Eye (tissue), 1 donor: ENCODE results near the gene SIK3.
"Not testable (repeated sequence)": the region's sequence is repeated elsewhere in the genome, so short reads cannot be mapped to it uniquely, and the experiment has no call there.

Experiments
- DNase-seq: peaks from one replicate; pipeline ENCODE4 v3.0.0-alpha.2; 2015

The SIK3 gene

DNA sequence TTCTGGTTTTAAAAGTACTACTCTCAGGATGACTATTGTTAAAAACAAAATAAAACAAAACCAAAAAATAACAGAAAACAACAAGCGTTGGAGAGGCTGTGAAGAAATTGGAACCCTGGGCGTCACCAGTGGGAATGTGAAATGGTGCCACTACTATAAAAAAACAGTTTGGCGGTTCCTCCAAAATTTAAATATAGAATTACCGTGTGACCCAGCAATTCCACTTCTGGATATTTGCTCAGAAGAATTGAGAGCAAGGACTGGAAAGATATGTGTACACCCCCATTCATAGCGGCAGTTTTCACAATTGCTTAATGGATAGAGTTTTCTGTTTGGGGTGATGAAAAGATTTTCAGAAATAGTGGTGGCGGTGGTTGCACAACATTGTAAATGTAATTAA lies 283.7 kb downstream of the SIK3 start:
- no peak for DNase-seq

DNA sequence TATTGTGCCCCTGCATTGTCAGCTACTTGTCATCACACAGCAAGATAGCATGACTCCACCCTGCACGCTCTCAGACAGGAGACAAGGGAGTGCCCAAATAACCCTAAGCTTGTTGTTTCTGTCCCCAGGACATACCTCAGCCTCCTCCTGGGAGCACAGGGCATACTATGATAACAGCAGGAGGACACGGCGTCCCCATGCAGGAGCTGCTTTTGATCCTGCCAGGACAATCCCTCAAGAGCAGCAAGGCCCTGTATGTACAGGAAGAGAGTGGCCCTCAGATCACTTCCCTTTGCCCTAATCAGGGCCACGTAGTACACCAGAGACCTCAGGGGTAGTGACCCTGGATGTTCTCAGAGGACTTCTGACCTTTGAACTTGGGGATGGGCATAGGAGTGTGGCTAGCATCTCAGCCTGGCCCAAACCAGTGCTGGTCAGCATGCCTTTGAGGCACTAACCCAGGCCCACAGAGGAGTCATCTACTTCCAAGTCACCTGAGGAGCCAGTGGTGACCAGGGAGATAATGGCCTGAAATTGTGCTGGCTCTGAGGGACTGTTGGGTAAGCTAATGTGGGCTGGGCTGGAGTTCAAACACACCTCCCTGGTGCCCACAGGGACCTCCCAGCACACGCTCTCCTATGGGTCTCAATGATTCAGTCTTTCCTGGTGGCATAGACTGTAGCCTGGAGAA lies 284.3 kb downstream of the SIK3 start:
- no peak for DNase-seq

GRCh38 chr11:116813170-116813569 lies 285.1 kb downstream of the SIK3 start:
- DNase-seq: no peak

GRCh38 chr11:116812109-116812508 lies 286.1 kb downstream of the SIK3 start:
- DNase-seq: no peak

DNA sequence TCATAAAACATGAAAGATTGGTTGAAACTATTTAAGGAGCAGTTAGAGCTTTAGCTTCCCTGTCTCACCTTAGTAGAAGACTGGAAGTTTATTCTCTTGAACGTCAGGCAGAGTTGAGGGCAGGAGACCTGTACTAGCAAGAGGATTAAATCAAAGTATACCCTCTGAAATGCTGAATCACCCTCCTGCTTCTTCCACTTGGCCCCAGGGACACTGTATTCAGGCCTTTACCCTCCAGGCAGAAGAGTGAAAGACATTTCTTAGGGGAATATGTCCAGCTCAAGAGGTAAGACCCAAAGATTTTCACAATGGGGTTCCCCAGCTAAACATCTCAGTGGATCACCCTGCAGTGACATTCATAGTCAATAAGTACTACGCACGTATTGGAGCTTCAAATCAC lies 287.0 kb downstream of the SIK3 start:
- DNase-seq: no peak

GRCh38 chr11:116808262-116809175 lies 289.7 kb downstream of the SIK3 start:
- DNase-seq: no peak

DNA sequence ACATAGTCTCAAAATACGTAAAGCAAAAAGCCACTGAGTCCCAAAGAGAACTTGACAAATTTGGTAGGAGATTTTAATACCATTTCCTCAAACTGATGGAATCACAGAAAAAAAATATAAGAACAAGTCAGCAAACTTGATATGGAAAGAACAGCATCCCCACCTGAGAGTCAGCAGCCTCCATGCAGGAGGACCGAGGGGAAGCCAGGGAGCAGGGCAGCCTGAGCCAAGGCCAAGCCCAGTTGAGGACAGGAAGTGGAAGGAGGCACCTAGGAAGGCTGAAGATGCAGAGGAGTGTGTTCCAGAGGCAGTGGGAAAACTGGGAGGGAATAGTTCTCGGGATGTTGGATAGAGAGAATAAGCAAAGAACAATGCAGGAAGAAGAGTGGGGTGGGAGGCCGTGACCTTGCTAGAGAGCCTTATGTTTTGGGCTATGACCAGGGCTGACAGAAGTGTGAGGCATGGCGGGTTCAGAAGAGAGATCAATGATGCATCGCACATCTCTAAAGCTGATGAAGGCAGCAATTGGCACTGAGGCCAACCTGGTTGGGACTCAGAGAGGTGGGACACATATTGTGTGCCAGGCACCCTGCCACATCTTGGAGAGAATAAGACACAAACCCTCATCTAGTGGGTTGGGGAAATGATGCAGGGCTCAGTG lies 290.5 kb downstream of the SIK3 start:
- DNase-seq: no peak

DNA sequence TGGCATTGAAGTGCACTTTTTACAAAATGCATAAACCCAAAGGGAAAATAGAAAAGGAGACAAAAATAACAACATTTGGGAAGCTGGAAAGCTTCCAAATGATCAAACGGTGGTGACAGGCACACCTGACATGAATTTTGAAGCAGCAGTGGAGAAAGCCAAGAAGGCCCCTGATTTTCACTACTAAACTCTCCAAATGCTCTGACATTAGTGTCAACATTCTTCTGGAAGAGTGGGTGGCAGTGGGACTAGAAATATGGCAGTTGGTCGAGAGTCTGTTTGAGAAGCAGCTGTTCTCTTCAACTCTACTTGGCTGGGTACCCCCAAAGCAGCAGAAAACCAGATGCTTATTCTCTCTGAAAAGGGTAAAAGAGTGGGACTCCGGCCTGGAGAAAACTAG lies 294.2 kb downstream of the SIK3 start:
- no peak for DNase-seq

- not testable (repeated sequence) for DNase-seq
These were observed 296.6 kb downstream of the SIK3 start for GRCh38 chr11:116801662-116802061.

DNA sequence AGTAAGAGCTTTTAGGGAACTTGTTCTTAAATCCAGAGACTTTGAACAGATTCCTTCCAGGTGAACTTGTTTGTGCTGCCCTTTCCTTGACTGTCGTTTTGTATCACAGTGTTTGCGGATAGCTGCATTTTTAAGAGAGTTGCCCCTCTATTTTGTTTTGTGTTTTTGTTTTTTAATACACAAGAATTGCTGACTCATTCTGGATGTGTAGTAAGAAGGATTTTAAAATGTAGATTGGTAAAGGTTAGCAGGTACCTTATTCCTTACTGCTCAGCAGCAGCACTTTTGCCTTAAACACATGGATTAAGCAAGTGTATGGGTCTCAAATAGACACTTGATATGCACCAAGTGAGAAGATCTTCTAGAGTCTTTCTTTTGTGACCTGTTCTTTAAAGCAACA lies 297.6 kb downstream of the SIK3 start:
- DNase-seq: no peak

- no peak for DNase-seq
These were observed 299.9 kb downstream of the SIK3 start for GRCh38 chr11:116798368-116798767.

GRCh38 chr11:116797816-116798215 lies 300.4 kb downstream of the SIK3 start:
- no peak for DNase-seq

DNA sequence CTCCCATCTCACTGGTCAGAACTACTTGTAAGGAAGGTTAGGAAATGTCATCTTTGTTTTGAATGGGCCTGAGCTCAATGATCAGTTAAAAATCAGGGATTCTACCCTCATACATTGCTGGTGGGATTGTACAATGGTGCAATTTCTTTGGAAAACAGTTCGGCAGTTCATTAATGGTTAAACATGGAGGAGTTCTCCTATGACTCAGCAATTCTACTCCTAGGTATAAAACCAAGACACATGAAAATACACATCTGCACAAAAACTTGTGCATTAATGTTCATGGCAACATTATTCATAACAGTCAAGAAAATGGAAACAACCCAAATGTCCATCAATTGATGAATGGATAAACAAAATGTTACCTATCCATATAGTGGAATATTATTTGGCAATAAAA lies 301.7 kb downstream of the SIK3 start:
- DNase-seq: no peak

- no peak for DNase-seq
These were observed 303.4 kb downstream of the SIK3 start for GRCh38 chr11:116794851-116795250.

GRCh38 chr11:116793772-116794097 lies 304.5 kb downstream of the SIK3 start:
- DNase-seq: no peak
